ENCODE measurements around the gene ULK1.

The ULK1 gene

GRCh38 chr12:131928080-131928710, 33.8 kb downstream of the ULK1 start:
- peaks cover 41% of the 10 kb centered on the region for H3K36me3 Mint-ChIP-seq
- ATAC-seq (peak; percentile 9), DNase-seq (ENCODE audit: low spot score in 2 of 2) (no peak)
- H3K27ac Mint-ChIP-seq = peak overlapping the region; percentile 95
- H3K4me1 Mint-ChIP-seq = peaks cover 27% of the 10 kb centered on the region
- H3K4me3 Mint-ChIP-seq = peak overlapping the region; percentile 95
- no peaks in the 10 kb centered on the region for H3K9me3 Mint-ChIP-seq

DNA sequence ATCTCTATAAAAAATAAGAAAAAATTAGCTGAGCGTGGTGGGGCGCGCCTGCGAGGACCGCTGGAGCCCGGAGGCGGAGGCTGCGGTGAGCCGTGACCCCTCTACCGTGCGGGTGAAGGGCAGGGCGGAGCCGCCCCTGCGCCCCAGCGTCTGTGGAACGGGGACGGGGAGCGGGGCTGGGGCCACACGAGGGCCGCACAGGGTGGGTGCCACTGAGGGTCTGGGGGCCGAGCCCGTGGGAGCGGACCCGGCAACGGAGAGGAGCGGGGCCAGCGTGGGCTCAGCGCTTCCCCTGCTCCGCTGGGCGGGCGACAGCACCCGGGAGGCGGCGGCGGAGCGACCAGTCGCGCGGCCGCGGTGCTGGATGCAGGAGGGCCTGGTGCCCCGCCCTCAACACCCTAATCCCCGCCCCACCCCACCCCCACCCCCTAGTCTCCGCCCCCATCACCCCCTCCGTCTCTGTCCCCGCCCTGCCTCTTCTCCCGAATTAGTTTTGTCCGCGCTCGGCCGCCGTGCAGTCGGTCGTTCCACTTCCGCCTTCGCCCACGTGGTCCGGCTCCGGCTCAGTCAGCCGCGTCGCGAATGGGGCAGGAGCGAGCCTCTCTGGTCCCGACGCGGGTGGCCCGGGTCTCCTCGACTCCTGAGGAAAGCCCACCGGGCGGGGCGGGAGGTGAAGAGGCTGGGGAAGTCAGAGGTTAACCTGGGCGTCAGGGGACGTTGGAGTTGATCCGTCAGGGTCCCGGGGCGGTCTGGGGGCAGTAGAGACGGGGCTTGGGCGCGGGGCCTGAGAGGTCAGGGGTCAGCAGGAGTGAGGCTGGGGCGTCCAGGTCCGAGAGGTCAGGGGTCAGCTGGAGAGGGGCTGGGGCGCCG, 34.5 kb downstream of the ULK1 start, which contains the start of gene PUS1:
Gene PUS1, plus strand, starts transcription at position 566 of the 870 bp plus-strand sequence. CDS start 447 bp downstream, outside the sequence.
- Mint-ChIP-seq H3K36me3 (peaks cover 49% of the 10 kb centered on the region), H3K27ac (peak within 1 kb of the TSS; percentile 95), H3K4me1 (peaks cover 34% of the 10 kb centered on the region), H3K9me3 (no peaks in the 10 kb centered on the region), H3K4me3 (peak within 1 kb of the TSS; percentile 95)
- DNase-seq (ENCODE audit: low spot score in 2 of 2) (peak; percentile 83 to 94), ATAC-seq (peak; percentile 87)

DNA sequence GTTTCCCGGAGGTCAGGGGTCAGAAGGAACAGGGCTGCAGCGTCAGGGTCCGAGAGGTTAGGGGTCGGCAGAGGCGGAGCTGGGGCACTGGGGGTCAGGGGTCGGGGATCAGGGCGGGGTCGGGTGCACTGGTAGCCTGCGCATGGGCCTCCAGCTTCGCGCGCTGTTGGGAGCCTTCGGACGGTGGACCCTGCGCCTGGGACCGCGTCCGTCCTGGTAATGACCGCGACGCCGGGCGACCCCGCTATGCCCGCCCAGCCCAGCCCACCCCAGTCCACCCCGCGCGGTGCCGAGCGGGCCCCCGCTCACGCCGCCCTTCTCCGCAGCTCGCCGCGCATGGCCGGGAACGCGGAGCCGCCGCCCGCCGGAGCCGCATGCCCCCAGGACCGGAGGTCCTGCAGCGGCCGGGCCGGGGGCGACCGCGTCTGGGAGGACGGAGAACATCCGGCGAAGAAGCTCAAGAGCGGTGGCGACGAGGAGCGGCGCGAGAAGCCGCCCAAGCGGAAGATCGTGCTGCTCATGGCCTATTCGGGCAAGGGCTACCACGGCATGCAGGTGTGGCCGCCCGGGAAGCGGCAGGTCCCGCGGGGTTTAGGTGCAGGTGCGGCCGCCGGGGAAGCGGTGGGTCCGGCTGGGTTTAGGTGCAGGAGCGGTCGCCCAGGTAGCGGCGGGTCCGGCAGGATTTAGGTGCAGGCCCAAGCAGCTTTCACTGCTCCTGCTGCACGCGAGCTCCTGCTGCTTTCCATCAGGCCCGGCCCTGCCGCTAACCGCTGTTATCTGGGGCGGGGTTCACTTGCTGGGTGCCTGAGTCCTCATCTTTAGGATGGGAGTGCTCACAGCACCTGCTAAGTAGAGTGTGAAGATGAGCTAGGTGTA, 35.4 kb downstream of the ULK1 start:
- H3K27ac Mint-ChIP-seq = peak overlapping the region; percentile 95
- H3K4me1 Mint-ChIP-seq = peaks cover 36% of the 10 kb centered on the region
- H3K36me3 Mint-ChIP-seq = peaks cover 57% of the 10 kb centered on the region
- H3K4me3 Mint-ChIP-seq = peak overlapping the region; percentile 95
- no peaks in the 10 kb centered on the region for H3K9me3 Mint-ChIP-seq
- ATAC-seq (peak; percentile 17), DNase-seq (ENCODE audit: low spot score in 2 of 2) (peak in 1 of 2 donors; percentile 69)

DNA sequence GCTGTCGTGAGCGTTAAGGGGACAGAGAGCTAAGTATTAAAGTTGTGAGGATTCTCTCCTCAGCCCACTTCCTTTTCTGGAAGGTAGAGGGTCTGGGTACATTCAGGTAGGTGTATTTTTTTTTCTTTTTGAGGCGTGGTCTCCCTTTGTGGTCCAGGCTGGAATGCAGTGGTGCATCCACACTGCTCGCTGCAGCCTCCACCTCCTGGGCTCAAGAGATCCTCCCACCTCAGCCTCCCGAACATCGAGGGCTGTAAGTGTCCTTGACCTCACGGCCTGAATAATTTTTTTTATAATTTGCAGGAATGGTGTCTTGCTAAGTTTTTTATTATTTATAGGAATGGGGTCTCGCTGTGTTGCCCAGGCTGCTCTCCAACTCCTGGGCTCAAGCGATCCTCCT, 36.1 kb downstream of the ULK1 start:
- ATAC-seq = no peak
- Mint-ChIP-seq H3K27ac (peak overlapping the region; percentile 84), H3K4me3 (peak overlapping the region; percentile 95), H3K4me1 (peaks cover 36% of the 10 kb centered on the region), H3K9me3 (no peaks in the 10 kb centered on the region), H3K36me3 (peaks cover 64% of the 10 kb centered on the region)
- DNase-seq (ENCODE audit: low spot score in 2 of 2) = no peak

- DNase-seq (ENCODE audit: low spot score in 2 of 2) (no peak), ATAC-seq (no peak)
- peak overlapping the region; percentile 5 for H3K27ac Mint-ChIP-seq
- peaks cover 29% of the 10 kb centered on the region for H3K4me1 Mint-ChIP-seq
- H3K9me3 Mint-ChIP-seq = no peaks in the 10 kb centered on the region
- H3K4me3 Mint-ChIP-seq = no peak overlapping the region
- H3K36me3 Mint-ChIP-seq = peaks cover 93% of the 10 kb centered on the region
These were observed 39.0 kb downstream of the ULK1 start for GRCh38 chr12:131933387-131933786.

GRCh38 chr12:131934535-131934934, 40.1 kb downstream of the ULK1 start:
- ATAC-seq (no peak), DNase-seq (ENCODE audit: low spot score in 2 of 2) (no peak)
- H3K9me3 Mint-ChIP-seq = no peaks in the 10 kb centered on the region
- H3K4me1 Mint-ChIP-seq = peaks cover 29% of the 10 kb centered on the region
- H3K4me3 Mint-ChIP-seq = no peak overlapping the region
- peaks cover 97% of the 10 kb centered on the region for H3K36me3 Mint-ChIP-seq
- H3K27ac Mint-ChIP-seq = no peak overlapping the region

DNA sequence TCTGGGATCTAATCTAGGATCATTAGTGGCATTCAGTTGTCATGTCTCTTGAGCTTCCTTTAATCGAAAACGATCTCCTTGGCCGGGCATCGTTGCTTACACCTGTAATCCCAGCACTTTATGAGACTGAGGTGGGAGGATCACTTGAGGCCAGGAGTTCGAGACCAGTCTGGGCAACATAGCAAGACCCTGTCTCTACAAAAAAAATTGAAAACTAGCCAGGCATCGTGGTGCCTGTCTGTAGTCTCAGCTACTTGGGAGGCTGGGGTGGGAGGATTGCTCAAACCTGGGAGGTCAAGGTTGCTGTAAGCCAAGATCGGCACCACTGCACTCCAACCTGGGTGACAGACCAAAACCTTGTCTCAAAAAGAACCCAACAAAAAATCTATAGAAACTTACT, 43.7 kb downstream of the ULK1 start:
- Mint-ChIP-seq H3K9me3 (no peaks in the 10 kb centered on the region), H3K36me3 (peaks cover 100% of the 10 kb centered on the region), H3K27ac (peak overlapping the region; percentile 21), H3K4me1 (peaks cover 8% of the 10 kb centered on the region), H3K4me3 (no peak overlapping the region)
- no peak for DNase-seq (ENCODE audit: low spot score in 2 of 2)
- no peak for ATAC-seq

DNA sequence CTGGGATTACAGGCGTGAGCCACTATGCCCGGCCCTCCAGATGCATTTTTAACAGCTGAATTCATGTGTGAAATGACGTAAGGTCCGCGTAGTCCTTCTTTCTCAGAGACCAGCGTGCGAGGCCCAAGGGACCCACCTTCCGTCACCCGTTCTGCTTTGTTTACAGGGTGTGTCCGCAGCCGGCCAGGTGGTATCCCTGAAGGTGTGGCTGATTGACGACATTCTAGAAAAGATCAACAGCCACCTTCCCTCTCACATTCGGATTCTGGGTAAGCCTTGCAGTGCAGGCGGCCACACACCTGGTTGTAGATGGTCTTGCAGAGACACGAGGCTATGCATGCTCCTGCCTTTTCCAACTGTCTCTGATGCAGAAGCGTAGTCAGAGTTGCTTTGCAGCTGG, 44.6 kb downstream of the ULK1 start:
- no peaks in the 10 kb centered on the region for H3K9me3 Mint-ChIP-seq
- DNase-seq (ENCODE audit: low spot score in 2 of 2) (no peak), ATAC-seq (no peak)
- peaks cover under 1% of the 10 kb centered on the region for H3K4me1 Mint-ChIP-seq
- no peak overlapping the region for H3K4me3 Mint-ChIP-seq
- peaks cover 100% of the 10 kb centered on the region for H3K36me3 Mint-ChIP-seq
- no peak overlapping the region for H3K27ac Mint-ChIP-seq

- H3K4me1 Mint-ChIP-seq = no peaks in the 10 kb centered on the region
- H3K27ac Mint-ChIP-seq = peak overlapping the region; percentile 32
- ATAC-seq (no peak), DNase-seq (ENCODE audit: low spot score in 2 of 2) (no peak)
- no peak overlapping the region for H3K4me3 Mint-ChIP-seq
- peaks cover 98% of the 10 kb centered on the region for H3K36me3 Mint-ChIP-seq
- H3K9me3 Mint-ChIP-seq = no peaks in the 10 kb centered on the region
These were observed 45.7 kb downstream of the ULK1 start for GRCh38 chr12:131940141-131940547.

DNA sequence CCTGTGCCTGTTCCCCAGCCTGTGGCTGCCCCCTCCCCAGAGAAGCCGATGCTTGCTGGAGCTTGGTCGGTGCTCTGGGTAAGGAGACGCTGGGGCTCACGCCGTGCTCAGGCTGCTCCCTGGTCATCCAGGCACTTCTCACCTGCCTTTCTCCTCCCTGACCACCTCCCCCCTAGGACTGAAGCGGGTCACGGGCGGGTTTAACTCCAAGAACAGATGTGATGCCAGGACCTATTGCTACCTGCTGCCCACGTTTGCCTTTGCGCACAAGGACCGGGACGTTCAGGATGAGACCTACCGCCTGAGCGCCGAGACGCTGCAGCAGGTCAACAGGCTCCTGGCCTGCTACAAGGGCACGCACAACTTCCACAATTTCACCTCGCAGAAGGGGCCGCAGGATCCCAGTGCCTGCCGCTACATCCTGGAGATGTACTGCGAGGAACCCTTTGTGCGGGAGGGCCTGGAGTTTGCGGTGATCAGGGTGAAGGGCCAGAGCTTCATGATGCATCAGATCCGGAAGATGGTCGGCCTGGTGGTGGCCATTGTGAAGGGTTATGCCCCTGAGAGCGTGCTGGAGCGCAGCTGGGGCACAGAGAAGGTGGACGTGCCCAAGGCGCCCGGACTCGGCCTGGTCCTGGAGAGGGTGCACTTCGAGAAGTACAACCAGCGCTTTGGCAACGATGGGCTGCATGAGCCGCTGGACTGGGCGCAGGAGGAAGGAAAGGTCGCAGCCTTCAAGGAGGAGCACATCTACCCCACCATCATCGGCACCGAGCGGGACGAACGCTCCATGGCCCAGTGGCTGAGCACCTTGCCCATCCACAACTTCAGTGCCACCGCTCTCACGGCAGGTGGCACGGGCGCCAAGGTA, 46.9 kb downstream of the ULK1 start:
- no peaks in the 10 kb centered on the region for H3K9me3 Mint-ChIP-seq
- DNase-seq (ENCODE audit: low spot score in 2 of 2) (no peak), ATAC-seq (no peak)
- peak overlapping the region; percentile 61 for H3K27ac Mint-ChIP-seq
- no peak overlapping the region for H3K4me3 Mint-ChIP-seq
- H3K36me3 Mint-ChIP-seq = peaks cover 90% of the 10 kb centered on the region
- H3K4me1 Mint-ChIP-seq = no peaks in the 10 kb centered on the region

DNA sequence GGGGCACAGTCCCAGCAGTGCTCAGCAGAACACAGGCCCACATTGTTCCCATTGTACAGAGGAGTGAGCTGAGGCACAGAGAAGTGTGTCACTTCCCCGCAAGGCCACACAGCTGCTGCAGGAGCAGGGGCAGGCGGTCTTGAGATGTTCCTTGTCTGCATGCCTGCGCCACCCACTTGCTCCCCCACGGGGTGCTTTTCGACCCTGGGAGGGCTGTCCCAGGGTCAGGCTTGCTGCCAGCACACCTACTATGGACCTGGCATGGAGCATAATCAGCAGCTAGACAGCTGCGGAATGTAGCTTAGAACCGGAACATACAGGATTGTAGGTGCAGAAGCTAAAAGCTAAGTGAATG, 47.5 kb downstream of the ULK1 start:
- ATAC-seq (peak; percentile 21), DNase-seq (ENCODE audit: low spot score in 2 of 2) (no peak)
- Mint-ChIP-seq H3K4me3 (no peak overlapping the region), H3K36me3 (peaks cover 84% of the 10 kb centered on the region), H3K27ac (no peak overlapping the region), H3K4me1 (no peaks in the 10 kb centered on the region), H3K9me3 (no peaks in the 10 kb centered on the region)

GRCh38 chr12:131942671-131943070, 48.2 kb downstream of the ULK1 start:
- DNase-seq (ENCODE audit: low spot score in 2 of 2) (no peak), ATAC-seq (no peak)
- peaks cover 77% of the 10 kb centered on the region for H3K36me3 Mint-ChIP-seq
- no peaks in the 10 kb centered on the region for H3K9me3 Mint-ChIP-seq
- H3K4me1 Mint-ChIP-seq = peaks cover 3% of the 10 kb centered on the region
- no peak overlapping the region for H3K4me3 Mint-ChIP-seq
- no peak overlapping the region for H3K27ac Mint-ChIP-seq

- Mint-ChIP-seq H3K9me3 (no peaks in the 10 kb centered on the region), H3K4me1 (peaks cover 10% of the 10 kb centered on the region), H3K36me3 (peaks cover 70% of the 10 kb centered on the region), H3K4me3 (no peak overlapping the region), H3K27ac (no peak overlapping the region)
- DNase-seq (ENCODE audit: low spot score in 2 of 2) = no peak
- no peak for ATAC-seq
These were observed 49.0 kb downstream of the ULK1 start for GRCh38 chr12:131943389-131943788.

DNA sequence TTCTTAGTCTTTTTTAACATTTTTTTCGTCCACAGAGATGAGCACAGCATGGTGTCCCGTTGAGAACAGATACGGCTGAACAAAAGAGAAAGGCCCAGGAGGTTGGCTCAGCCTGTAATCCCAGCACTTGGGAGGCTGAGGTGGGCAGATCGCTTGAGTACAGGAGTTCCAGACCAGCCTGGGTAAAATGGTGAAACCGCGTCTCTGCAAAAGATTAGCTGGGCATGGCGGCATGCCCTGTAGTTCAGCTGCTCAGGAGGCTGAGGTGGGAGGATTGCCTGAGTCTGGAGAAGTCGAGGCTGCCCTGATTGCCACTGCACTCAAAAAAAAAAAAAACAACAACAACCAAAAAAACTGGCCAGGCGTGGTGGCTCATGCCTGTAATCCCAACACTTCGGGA, 49.5 kb downstream of the ULK1 start:
- DNase-seq (ENCODE audit: low spot score in 2 of 2) (no peak), ATAC-seq (no peak)
- H3K27ac Mint-ChIP-seq = no peak overlapping the region
- no peak overlapping the region for H3K4me3 Mint-ChIP-seq
- H3K4me1 Mint-ChIP-seq = peaks cover 15% of the 10 kb centered on the region
- peaks cover 65% of the 10 kb centered on the region for H3K36me3 Mint-ChIP-seq
- no peaks in the 10 kb centered on the region for H3K9me3 Mint-ChIP-seq
